T-helper 1 cell treated with Interleukin-12 subunit alpha and Interleukin-12 subunit beta and Interleukin-4 antibody, amounts not matched to agents 30 μg/mL and 1 μg/mL, for 36 hours (primary cell): ENCODE results near the gene ACOXL.

Experiments used
- H3K27ac Mint-ChIP-seq: one replicate; pipeline ENCODE4 v1.8.0; 2021; ENCODE audit warnings: mild to moderate bottlenecking, mixed read lengths
- H3K27me3 Mint-ChIP-seq: one replicate; pipeline ENCODE4 v1.8.0; 2021; ENCODE audit warnings: low read depth, mixed read lengths
- H3K36me3 Mint-ChIP-seq: one replicate; pipeline ENCODE4 v1.8.0; 2021; ENCODE audit warnings: low read depth, mixed read lengths
- H3K4me1 Mint-ChIP-seq: one replicate; pipeline ENCODE4 v1.8.0; 2021; ENCODE audit warnings: low read depth, mixed read lengths
- H3K4me3 Mint-ChIP-seq: one replicate; pipeline ENCODE4 v1.8.0; 2021; ENCODE audit warnings: mild to moderate bottlenecking, moderate library complexity, mixed read lengths
- H3K9me3 Mint-ChIP-seq: one replicate; pipeline ENCODE4 v1.8.0; 2021; ENCODE audit warnings: mixed read lengths

ACOXL gene

DNA sequence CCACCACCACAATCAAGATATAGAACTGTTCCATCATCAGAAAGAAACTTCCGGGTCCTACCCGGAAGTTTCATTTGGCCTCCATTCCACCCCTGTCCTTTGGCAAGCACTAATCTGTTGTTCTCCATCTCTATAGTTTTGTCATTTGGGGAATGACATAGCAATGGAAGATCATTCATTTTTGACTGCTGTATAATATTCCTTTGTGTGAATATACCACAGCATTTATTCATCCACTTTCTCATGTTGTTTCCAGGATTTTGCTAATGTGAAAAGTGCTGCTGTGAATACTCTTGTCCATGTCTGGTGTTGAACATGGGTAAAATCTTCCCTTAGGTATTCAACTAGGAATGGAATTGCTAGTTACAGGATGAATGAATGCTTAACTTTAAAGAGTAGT is 53.1 kb downstream of the ACOXL start:
- no peak overlapping the region for H3K4me3 Mint-ChIP-seq
- no peaks in the 10 kb centered on the region for H3K4me1 Mint-ChIP-seq
- H3K36me3 Mint-ChIP-seq: no peaks in the 10 kb centered on the region
- peaks cover 6% of the 10 kb centered on the region for H3K9me3 Mint-ChIP-seq
- H3K27ac Mint-ChIP-seq: no peak overlapping the region
- H3K27me3 Mint-ChIP-seq: peaks cover 69% of the 10 kb centered on the region

DNA sequence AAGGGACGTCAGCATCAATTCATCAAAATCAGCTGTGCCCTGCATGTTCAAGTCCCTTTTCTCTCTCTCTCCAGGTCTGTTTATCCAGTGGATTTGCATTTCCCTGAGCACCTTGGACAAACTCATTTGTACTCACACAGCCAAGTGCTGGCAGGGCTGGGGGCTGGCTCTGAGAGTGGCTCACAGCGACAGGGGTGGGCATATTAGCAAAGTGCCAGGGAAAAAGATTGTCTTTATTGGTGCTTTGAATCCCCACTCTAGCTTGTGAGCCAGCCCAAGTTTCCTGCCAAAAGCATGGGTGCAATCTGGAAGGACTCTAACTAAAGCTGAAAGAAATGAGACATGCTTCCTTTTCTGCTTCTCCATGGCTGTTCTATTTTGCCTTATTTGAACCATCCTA is 56.6 kb downstream of the ACOXL start:
- Mint-ChIP-seq H3K9me3 (peaks cover 6% of the 10 kb centered on the region), H3K4me1 (peaks cover 3% of the 10 kb centered on the region), H3K27me3 (peaks cover 76% of the 10 kb centered on the region), H3K4me3 (no peak overlapping the region), H3K36me3 (no peaks in the 10 kb centered on the region), H3K27ac (no peak overlapping the region)

DNA sequence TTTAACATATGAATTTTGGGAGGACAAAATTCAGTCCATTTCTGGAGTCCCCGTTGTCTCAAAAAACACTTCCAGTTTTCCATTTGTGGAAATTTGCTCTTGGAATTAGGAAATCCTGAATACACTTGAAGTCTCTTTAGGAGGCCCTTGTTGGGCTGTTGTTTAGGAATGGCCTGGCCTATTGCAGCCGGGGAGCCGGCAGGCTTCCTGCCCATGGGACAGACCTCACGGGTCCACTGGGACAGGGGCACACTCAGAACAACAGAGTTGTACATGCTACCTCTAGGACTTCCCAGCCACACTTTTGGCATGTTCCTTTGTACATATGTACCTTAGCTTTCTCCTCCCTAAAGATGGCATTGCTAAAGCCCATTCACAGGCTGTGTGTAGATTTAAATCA is 57.3 kb downstream of the ACOXL start:
- no peak overlapping the region for H3K4me3 Mint-ChIP-seq
- no peak overlapping the region for H3K27ac Mint-ChIP-seq
- peaks cover 6% of the 10 kb centered on the region for H3K9me3 Mint-ChIP-seq
- peaks cover 79% of the 10 kb centered on the region for H3K27me3 Mint-ChIP-seq
- H3K4me1 Mint-ChIP-seq: peaks cover 3% of the 10 kb centered on the region
- H3K36me3 Mint-ChIP-seq: no peaks in the 10 kb centered on the region

DNA sequence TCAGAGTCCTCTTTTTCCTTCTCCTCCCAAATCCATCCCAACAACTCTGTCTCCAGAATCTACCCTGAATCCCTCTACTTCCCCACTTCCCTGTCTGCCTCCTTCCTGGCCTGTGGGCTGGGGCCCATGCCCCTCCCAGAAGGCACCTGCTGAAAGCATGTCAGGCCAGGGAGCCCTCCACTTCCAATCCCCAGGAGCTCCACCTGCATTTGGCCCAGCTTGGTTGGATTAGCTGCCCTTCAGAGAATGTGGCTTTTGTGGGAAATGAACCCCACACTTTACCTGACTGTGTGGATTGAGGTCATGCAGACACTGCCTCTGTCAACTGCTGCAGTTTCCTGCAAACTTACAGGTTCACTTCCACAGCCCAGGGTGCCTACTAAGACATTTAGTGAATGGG is 58.5 kb downstream of the ACOXL start:
- Mint-ChIP-seq H3K4me1 (peaks cover 3% of the 10 kb centered on the region), H3K4me3 (no peak overlapping the region), H3K27ac (no peak overlapping the region), H3K9me3 (peaks cover under 1% of the 10 kb centered on the region), H3K36me3 (no peaks in the 10 kb centered on the region), H3K27me3 (peaks cover 83% of the 10 kb centered on the region)

DNA sequence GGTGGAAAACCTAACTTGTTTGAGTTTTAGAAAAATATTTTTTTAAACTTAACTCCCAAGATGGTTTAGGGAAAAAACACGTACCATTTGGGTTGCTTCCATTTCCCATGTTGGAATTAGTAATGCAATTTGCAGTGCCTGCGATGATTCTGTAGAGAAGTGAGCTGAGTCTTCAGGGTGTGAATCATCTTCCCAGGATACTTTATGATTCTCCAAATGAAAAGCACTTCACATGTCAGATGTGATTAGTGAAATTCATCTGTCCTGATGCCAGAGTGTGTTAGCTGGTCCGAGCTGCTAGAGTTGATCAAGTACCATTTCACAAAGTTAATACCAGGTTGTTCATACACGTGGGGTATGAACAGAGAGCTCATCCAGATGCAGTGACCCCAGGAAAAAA is 59.1 kb downstream of the ACOXL start:
- Mint-ChIP-seq H3K4me1 (peaks cover 3% of the 10 kb centered on the region), H3K9me3 (no peaks in the 10 kb centered on the region), H3K27me3 (peaks cover 83% of the 10 kb centered on the region), H3K36me3 (no peaks in the 10 kb centered on the region), H3K27ac (no peak overlapping the region), H3K4me3 (no peak overlapping the region)

DNA sequence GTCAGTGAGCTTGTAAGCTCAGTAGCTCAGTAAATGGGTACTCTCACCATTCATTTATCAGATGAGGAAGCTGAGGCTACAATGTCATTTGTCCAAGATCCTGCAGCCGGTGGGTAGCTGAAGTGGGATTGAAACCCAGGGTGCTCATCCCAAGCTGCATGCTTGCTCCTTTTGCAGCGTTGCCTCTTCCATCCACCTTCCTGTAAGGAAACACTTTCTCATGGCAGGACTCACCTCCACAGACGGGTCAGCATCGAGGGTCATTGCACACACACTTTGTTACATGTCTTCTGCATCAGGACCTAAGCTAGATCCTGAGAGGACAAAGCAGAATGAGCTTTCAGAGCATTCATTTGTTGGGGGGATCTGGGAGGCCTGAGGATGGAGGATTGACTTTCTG is 60.7 kb downstream of the ACOXL start:
- Mint-ChIP-seq H3K27ac (no peak overlapping the region), H3K9me3 (no peaks in the 10 kb centered on the region), H3K36me3 (no peaks in the 10 kb centered on the region), H3K27me3 (peaks cover 85% of the 10 kb centered on the region), H3K4me3 (no peak overlapping the region), H3K4me1 (peaks cover 3% of the 10 kb centered on the region)

DNA sequence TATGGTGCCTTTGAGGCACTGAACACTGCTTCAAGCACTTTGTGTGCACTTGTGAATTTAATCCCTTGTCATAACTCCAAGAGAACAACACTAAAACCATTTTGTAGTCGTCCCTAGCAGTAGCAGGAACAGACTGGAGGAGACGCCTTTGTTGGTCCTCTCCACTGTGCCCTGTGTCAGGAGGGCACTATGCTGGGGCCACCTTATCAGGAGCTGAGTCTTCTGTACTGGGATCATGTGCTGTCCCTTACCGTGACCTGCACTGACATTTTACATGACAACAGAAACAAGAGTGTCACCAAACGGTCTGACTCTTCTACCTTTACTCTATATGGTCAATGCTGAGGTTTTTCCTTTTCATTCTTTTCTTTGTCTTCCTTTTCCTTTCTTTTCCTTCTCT is 62.0 kb downstream of the ACOXL start:
- Mint-ChIP-seq H3K9me3 (no peaks in the 10 kb centered on the region), H3K27me3 (peaks cover 92% of the 10 kb centered on the region), H3K36me3 (no peaks in the 10 kb centered on the region), H3K4me3 (no peak overlapping the region), H3K27ac (no peak overlapping the region), H3K4me1 (peaks cover 3% of the 10 kb centered on the region)

DNA sequence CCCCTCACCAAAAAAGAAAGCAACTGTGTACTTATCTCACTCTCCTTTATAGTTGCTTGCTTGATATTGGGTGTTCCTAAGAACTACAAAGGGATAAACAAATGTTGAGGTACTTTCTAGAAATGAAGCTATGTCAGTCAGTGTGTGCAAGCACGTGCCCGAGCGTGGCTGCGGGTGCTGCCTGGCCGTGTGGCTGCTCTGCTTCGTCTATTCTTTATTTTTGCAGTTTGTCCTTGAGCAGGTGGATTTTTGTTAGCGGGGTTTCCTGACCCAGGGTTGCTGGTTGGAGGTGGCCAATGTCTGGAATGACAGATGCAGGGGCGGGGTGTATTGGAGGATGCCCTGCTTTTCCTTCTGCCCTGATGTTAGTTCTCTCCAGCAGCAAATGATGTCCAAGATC is 62.6 kb downstream of the ACOXL start:
- Mint-ChIP-seq H3K27me3 (peaks cover 92% of the 10 kb centered on the region), H3K36me3 (no peaks in the 10 kb centered on the region), H3K9me3 (no peaks in the 10 kb centered on the region), H3K4me1 (peaks cover 3% of the 10 kb centered on the region), H3K27ac (no peak overlapping the region), H3K4me3 (no peak overlapping the region)

DNA sequence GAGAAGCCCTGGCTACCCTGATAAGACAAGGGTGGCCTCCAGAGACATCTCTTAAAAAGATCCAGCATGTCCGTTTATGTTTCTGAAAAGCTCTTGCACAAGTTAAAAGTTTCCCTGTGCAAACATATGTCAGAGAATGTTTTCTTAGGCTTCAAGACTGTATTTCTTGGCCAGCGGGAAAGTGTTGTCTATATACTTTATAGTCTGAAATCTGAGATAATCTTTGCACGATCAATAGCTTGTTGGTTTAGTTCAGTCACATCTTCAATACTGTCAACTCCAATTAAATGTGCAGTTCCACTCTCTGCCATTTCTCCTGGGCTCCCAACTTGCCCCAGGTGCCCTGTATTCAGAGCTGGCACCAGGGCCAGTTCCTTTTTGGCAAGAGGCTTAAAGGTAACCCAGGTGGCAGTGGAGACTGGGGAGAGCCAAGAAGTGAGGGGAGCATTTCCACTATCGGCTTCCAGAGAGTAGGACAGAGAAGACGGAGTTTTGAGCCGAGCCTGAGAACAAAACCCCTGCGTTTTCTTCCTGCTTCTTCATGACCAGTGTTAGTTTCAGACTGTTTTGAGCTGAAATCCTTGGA is 64.4 kb downstream of the ACOXL start:
- no peaks in the 10 kb centered on the region for H3K4me1 Mint-ChIP-seq
- H3K27ac Mint-ChIP-seq: no peak overlapping the region
- peaks cover 92% of the 10 kb centered on the region for H3K27me3 Mint-ChIP-seq
- no peaks in the 10 kb centered on the region for H3K36me3 Mint-ChIP-seq
- no peak overlapping the region for H3K4me3 Mint-ChIP-seq
- H3K9me3 Mint-ChIP-seq: no peaks in the 10 kb centered on the region

DNA sequence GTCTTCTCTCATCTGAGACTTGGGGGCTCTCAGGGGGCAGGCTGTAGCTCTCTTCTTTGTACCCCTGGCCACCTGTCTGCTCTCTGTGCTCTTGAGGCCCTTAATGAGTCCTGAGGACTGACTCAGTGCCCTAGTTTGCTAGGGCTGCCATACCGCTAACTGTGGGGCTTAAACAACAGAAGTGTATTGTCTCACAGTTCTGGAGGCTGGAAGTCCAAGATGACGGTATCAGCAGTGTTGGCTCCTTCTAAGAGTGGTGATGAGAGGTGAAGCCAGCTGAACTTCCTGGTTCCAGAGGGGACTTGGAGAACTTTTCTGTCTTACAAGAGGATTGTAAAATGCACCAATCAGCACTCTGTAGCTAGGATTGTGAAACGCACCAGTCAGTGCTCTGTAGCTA is 67.0 kb downstream of the ACOXL start:
- Mint-ChIP-seq H3K4me1 (peaks cover 1% of the 10 kb centered on the region), H3K27me3 (peaks cover 91% of the 10 kb centered on the region), H3K9me3 (peaks cover 2% of the 10 kb centered on the region), H3K4me3 (no peak overlapping the region), H3K27ac (no peak overlapping the region), H3K36me3 (peaks cover 2% of the 10 kb centered on the region)

DNA sequence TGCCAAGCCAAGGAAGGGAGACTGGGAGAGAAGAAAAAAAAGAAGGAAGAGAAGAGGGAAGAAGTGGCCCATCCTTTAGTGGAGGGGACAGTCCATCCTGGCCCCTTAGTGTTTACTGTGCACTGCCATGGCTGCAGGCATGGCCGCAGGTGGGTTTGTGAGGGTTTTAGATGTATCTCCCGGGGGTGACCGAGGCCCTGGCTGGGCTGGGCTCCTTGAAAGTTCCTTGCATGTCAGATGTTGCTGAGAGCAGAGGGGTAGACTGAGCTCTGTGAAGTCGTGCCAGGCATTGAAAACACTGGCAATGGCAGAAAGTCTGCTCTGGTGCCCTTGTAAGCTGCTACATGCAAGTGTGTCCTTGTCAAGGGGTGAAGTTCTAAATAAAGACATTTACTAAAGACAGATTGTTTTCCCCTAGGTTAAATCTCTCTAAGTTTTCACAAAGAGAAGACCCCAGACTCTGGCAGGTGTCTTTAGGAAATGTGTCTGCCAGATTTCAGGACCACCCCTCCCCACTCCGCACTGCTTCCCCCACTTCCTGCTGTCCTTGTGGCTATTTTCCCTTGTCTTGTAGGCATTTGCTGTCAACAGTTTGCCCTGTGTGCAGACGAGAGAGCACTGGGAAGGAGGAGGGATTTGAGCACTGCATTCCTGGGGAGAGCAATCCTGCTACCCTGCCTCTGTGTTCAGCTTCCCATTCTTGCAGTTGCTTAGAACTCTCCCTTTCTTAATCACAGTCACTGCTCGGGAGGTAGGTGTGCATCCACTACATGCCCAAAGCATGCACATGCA is 68.4 kb downstream of the ACOXL start:
- Mint-ChIP-seq H3K9me3 (peaks cover 8% of the 10 kb centered on the region), H3K27me3 (peaks cover 86% of the 10 kb centered on the region), H3K4me3 (no peak overlapping the region), H3K4me1 (peaks cover 13% of the 10 kb centered on the region), H3K27ac (no peak overlapping the region), H3K36me3 (peaks cover 2% of the 10 kb centered on the region)

DNA sequence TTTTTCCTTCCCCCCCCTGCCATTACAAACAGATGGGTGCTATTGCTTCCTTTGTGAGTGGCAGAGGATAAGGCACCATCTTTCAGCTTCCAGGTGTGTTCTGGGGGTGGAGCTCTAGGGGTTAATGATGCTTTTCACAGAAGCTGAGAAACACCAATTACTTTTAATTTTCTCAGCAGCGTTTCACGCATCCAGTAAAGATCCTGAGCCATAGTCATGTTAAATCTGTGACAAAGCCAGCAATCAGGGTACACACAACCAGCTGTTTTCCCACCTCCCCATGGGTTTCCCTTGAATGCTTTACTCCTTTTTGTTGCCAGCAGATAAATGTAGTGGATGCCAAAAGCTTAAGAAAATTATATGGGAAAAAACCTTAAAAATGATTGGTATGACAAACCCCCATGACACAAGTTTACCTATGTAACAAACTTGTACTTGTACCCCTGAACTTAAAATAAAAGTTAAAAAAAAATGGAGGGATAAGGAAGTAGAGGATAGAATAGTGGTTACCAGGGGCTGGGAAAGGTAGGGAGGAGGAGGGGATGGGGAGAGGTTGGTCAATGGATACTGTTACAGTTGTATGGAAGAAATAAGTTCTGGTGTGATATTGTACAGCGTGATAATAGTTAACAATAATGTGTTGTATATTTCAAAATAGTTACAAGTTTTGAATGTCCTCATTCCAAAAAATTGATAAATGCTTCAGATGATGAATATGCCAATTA is 70.0 kb downstream of the ACOXL start:
- Mint-ChIP-seq H3K27me3 (peaks cover 84% of the 10 kb centered on the region), H3K27ac (no peak overlapping the region), H3K36me3 (peaks cover 2% of the 10 kb centered on the region)

DNA sequence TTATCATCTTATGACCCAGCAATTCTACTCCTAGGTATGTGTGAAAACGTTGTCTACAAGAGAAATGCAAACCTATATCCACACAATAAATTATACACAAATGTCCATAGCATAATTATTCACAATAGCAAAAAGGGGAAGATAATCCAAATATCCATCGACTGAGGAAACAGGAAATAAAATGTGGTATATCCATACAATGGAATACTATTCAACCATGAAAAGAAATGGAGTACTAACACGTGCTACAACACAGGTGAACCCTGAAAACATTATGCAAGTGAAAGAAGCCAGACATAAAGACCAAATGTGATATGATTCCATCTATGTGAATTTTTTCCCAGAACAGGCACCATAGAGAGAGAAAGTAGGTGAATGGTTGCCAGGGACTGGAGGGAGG is 72.1 kb downstream of the ACOXL start:
- Mint-ChIP-seq H3K27ac (no peak overlapping the region), H3K27me3 (peaks cover 77% of the 10 kb centered on the region), H3K4me3 (no peak overlapping the region), H3K9me3 (peaks cover 8% of the 10 kb centered on the region), H3K4me1 (peaks cover 19% of the 10 kb centered on the region), H3K36me3 (peaks cover 2% of the 10 kb centered on the region)

More for the DNA sequence above, 70.0 kb downstream of the ACOXL start:
- Mint-ChIP-seq H3K9me3 (peaks cover 8% of the 10 kb centered on the region), H3K4me3 (no peak overlapping the region), H3K4me1 (peaks cover 15% of the 10 kb centered on the region)

DNA sequence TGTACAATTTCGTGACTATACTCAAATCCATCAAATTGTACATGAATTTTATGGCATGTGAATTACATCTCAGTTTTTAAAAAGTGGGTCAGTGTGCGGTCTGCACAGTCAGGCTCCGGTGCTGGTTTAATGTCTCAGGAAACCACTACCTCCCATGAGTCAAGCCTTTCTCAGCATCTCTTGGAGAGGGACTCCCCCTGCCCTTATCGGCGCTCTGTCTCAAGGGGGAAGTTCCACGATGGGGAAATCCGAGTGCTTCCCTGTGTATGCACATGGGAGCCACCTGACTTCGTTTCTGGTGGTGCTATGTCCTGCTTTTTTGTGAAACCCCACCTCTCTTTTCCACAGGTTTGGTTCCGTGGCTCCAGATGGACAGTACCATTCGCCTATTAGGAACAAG is 72.5 kb downstream of the ACOXL start:
- Mint-ChIP-seq H3K36me3 (peaks cover 2% of the 10 kb centered on the region), H3K27ac (peak overlapping the region; percentile 56), H3K4me1 (peaks cover 19% of the 10 kb centered on the region), H3K4me3 (peak overlapping the region; percentile 47), H3K27me3 (peaks cover 73% of the 10 kb centered on the region), H3K9me3 (peaks cover 8% of the 10 kb centered on the region)

DNA sequence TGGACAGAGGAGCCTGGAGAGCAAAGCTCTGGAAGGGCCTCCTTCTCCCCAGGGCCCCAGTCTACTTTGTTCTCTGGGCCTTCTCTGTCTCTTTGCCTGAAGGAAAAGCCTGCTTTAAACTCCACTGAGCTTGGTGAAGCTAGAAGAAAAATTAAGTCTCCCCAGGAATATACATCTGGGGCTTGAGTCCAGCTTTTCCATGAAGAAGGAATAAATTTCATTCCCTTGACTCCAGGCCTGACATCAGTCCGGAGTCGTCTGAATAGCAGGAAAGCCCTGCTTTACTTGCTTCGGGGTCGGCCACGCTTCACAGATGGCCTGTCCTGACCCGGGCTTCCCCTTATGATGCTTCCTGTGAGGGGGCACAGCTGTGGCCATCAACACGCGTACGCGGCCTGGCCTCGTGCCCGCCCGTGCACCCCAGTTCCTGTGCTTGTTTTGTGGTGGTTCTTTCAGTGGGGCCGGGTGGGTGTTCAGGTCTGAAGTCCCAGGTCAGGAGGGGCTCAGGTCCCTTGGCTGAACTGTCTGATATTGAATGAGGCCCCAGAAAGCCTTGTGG is 73.6 kb downstream of the ACOXL start:
- Mint-ChIP-seq H3K4me3 (no peak overlapping the region), H3K27ac (no peak overlapping the region), H3K9me3 (peaks cover 8% of the 10 kb centered on the region), H3K4me1 (peaks cover 19% of the 10 kb centered on the region), H3K27me3 (peaks cover 73% of the 10 kb centered on the region), H3K36me3 (peaks cover 2% of the 10 kb centered on the region)
